MCF 10A (cell line): ENCODE results near the gene URM1. TPM values are rescaled to one million over a fixed set of nuclear protein-coding genes. Genes with fewer than 3 reads are reported as not detected.
"Not testable (repeated sequence)": the region's sequence is repeated elsewhere in the genome, so short reads cannot be mapped to it uniquely, and the experiment has no call there.

ENCODE experiments used
- BruUV-seq: library from RNA; stranded (reverse); fragments of 400-500 nt; replicated peaks from 2 replicates; lab custom pipeline; 2021; lab: Mats Ljungman, UMichigan
- CTCF ChIA-PET: fragments of 300-600 bp; sonication (Branson Sonifier 250); formaldehyde crosslinking; extraction: SDS; loops from one replicate; lab custom pipeline; 2021; ENCODE audit warnings: antibody characterized with exemption, inconsistent platforms; lab: Yijun Ruan, JAX
- POLR2A ChIA-PET: fragments of 300-600, 350-650 bp; sonication (Branson Sonifier 250); formaldehyde crosslinking; extraction: SDS; loops from one replicate; lab custom pipeline; 2020; ENCODE audit warnings: antibody characterized with exemption, inconsistent platforms; lab: Yijun Ruan, JAX
- DNase-seq: peaks from one replicate; pipeline ENCODE4 v3.0.0-alpha.2; 2018; ENCODE audit not compliant: unreplicated experiment
- H3K27ac Mint-ChIP-seq: one replicate; pipeline ENCODE4 v1.8.0; 2022; ENCODE audit warnings: mild to moderate bottlenecking, low read depth, mixed read lengths; ENCODE audit not compliant: unreplicated experiment
- H3K27me3 Mint-ChIP-seq: one replicate; pipeline ENCODE4 v1.8.0; 2022; ENCODE audit warnings: mixed read lengths; ENCODE audit not compliant: insufficient read depth, unreplicated experiment
- H3K36me3 Mint-ChIP-seq: one replicate; pipeline ENCODE4 v1.8.0; 2022; ENCODE audit warnings: mild to moderate bottlenecking, moderate library complexity, mixed read lengths; ENCODE audit not compliant: insufficient read depth, unreplicated experiment
- H3K4me1 Mint-ChIP-seq: one replicate; pipeline ENCODE4 v1.8.0; 2022; ENCODE audit warnings: mixed read lengths; ENCODE audit not compliant: insufficient read depth, unreplicated experiment
- H3K4me3 Mint-ChIP-seq: one replicate; pipeline ENCODE4 v1.8.0; 2022; ENCODE audit warnings: mild to moderate bottlenecking, moderate library complexity, mixed read lengths; ENCODE audit not compliant: unreplicated experiment
- H3K9me3 Mint-ChIP-seq: one replicate; pipeline ENCODE4 v1.8.0; 2022; ENCODE audit warnings: mixed read lengths; ENCODE audit not compliant: unreplicated experiment
- intact Hi-C: fragments of 100-400 bp; cut with micrococcal nuclease; formaldehyde crosslinking; loops from 2 replicates; pipeline ENCODE4 v1.14.1; 2022
- total RNA-seq: library from RNA; stranded (reverse); gene quantifications from 2 replicates; pipeline ENCODE4 v1.2.3, GENCODE V29; 2022
- TF ChIP-seq, protein P1 (sequence below): fragments of 200-600 bp; IDR thresholded peaks from one replicate; pipeline ENCODE4 v1.8.0; 2022; ENCODE audit warnings: antibody characterized with exemption, mild to moderate bottlenecking; ENCODE audit not compliant: unreplicated experiment

The URM1 gene
- total RNA-seq, 1 experiment from 2014 or later = 56.8 TPM

DNA sequence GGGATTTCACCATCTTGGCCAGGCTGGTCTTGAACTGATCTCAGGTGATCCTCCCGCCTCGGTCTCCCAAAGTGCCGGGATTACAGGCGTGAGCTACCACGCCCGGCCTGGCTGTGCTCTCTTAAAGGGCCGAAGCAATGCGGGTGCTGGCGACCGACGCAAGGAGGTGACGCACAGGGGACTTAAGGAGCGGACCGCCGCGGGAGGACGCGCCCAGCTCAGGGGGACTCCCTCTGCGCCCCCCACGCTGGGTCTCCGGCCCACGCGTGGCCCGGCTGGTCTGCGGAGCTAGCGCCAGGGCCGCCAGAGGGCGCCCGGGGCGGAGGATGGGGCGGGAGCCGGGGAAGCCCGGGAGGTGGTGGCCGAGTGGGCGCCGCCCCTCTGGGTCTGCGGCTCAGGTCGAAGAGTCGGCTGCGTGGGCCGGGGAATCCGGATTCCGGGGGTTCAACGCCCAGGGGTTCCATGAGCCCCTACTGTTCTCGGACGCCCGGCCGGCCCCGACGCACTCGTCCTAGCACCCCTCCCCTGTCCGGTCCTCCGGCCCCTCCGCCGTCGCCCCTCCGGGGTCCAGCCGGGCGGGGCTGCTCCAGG lies 49.0 kb downstream of the URM1 start:
- ChIA-PET CTCF (interaction anchor here (0.6 to 1.6 kb wide), 20 partner anchors 9 to 1261 kb away, joined by 3 to 12 read pairs (median 3); partner anchors contain the start of genes DYNC2I2 and URM1), POLR2A (interaction anchor here (0.5 to 1.6 kb wide), 5 partner anchors 10 to 136 kb away, joined by 3 to 8 read pairs (median 3); partner anchors contain the start of genes SPTAN1 and URM1)
- H3K27ac Mint-ChIP-seq = peak overlapping the region; percentile 46
- BruUV-seq = no TSS peak
- H3K27me3 Mint-ChIP-seq = peaks cover 16% of the 10 kb centered on the region
- H3K9me3 Mint-ChIP-seq = no peaks in the 10 kb centered on the region
- intact Hi-C loops = no loop called here
- TF ChIP-seq, protein P1, sequence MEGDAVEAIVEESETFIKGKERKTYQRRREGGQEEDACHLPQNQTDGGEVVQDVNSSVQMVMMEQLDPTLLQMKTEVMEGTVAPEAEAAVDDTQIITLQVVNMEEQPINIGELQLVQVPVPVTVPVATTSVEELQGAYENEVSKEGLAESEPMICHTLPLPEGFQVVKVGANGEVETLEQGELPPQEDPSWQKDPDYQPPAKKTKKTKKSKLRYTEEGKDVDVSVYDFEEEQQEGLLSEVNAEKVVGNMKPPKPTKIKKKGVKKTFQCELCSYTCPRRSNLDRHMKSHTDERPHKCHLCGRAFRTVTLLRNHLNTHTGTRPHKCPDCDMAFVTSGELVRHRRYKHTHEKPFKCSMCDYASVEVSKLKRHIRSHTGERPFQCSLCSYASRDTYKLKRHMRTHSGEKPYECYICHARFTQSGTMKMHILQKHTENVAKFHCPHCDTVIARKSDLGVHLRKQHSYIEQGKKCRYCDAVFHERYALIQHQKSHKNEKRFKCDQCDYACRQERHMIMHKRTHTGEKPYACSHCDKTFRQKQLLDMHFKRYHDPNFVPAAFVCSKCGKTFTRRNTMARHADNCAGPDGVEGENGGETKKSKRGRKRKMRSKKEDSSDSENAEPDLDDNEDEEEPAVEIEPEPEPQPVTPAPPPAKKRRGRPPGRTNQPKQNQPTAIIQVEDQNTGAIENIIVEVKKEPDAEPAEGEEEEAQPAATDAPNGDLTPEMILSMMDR = peak; percentile 93
- H3K4me3 Mint-ChIP-seq = peak overlapping the region; percentile 66
- peaks cover 6% of the 10 kb centered on the region for H3K4me1 Mint-ChIP-seq
- peak; percentile 55 for DNase-seq
- H3K36me3 Mint-ChIP-seq = no peaks in the 10 kb centered on the region

DNA sequence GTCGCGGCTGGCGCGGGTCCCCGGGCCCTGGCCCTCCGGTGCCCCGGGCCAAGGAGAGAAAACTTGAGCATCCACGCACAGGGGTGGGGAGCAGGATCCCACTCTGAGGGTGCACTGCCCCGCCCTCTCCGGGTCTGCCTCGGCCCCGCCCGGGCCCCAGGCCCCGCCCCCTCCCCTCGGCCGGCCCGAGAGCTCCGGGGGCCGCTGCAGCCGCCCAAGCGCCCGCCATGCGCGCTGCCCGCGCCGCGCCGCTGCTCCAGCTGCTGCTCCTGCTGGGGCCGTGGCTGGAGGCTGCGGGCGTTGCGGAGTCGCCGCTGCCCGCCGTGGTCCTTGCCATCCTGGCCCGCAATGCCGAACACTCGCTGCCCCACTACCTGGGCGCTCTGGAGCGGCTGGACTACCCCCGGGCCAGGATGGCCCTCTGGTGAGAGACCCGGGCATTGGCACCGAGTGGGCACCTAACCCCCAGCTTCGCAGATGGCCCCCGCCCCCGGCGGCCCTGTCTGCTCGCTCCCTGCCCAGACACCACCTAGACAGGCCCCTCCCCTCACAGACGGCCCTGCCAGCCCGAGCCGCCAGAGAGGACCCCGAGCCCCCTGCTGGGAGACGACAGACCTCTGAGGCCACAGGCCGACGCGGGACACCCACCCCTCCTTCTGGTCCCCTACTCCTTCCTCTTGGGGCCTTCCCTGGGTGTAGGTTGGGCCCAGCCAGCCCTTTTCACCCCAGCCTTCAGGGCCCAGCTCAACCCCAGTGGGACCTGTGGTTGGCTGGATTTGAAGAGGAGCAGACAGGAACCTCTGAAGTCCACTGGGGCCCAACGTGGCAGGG lies 49.7 kb downstream of the URM1 start, which contains the start of gene CERCAM:
Gene CERCAM (plus strand): TSS at position 207 of the 831 bp plus-strand sequence. CDS start 21 bp downstream, at position 228.
- Mint-ChIP-seq H3K36me3 (no peaks in the 10 kb centered on the region), H3K9me3 (no peaks in the 10 kb centered on the region), H3K27ac (peak within 1 kb of the TSS; percentile 46), H3K27me3 (peaks cover 9% of the 10 kb centered on the region), H3K4me1 (peaks cover 6% of the 10 kb centered on the region), H3K4me3 (peak within 1 kb of the TSS; percentile 66)
- intact Hi-C loops = no loop called here
- TF ChIP-seq, protein P1 = no peak
- no TSS peak for BruUV-seq
- CTCF ChIA-PET = interaction anchor here (0.8 to 1.1 kb wide), 5 partner anchors 16 to 92 kb away, joined by 3 to 6 read pairs (median 3); partner anchors contain the start of gene URM1
- POLR2A ChIA-PET = interaction anchor here (0.5 to 1.6 kb wide), 4 partner anchors 24 to 135 kb away, joined by 3 to 8 read pairs (median 4); partner anchors contain the start of genes SPTAN1 and URM1
- no peak for DNase-seq

DNA sequence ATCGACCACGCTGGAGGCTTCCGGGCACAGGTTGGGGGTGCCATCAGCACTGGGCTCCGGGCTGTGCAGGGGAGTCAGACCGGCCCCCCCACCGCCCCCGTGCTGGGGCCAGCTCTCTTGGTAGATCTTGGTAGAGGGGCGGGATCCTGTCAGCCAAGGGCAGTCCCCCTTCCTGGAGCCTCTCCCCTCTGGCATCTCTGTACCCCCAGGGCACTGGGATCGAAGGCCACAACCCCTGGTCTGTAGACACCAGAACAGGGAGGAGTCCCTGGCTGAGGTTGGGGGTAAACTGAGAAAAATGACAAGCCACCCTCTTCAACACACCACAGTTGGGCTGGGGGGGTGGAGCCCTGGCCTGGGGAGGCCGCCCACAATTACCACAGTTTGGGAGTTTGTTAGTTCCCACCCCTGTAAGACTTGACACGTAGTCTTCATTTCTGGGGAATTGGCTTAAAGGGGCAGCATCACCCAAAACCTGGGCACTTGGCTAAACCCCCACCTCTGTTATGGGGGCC lies 50.4 kb downstream of the URM1 start:
- Mint-ChIP-seq H3K36me3 (peaks cover 6% of the 10 kb centered on the region), H3K27ac (no peak overlapping the region), H3K4me3 (peak overlapping the region; percentile 61), H3K4me1 (peaks cover 6% of the 10 kb centered on the region), H3K9me3 (no peaks in the 10 kb centered on the region), H3K27me3 (peaks cover 2% of the 10 kb centered on the region)
- intact Hi-C loops = no loop called here
- ChIA-PET POLR2A (no interaction called here), CTCF (interaction anchor here (0.7 to 0.9 kb wide), 3 partner anchors 15 to 164 kb away, joined by 3 to 4 read pairs (median 3); no protein-coding TSS in a partner anchor)
- TF ChIP-seq, protein P1 = no peak
- BruUV-seq = no TSS peak
- DNase-seq = no peak

DNA sequence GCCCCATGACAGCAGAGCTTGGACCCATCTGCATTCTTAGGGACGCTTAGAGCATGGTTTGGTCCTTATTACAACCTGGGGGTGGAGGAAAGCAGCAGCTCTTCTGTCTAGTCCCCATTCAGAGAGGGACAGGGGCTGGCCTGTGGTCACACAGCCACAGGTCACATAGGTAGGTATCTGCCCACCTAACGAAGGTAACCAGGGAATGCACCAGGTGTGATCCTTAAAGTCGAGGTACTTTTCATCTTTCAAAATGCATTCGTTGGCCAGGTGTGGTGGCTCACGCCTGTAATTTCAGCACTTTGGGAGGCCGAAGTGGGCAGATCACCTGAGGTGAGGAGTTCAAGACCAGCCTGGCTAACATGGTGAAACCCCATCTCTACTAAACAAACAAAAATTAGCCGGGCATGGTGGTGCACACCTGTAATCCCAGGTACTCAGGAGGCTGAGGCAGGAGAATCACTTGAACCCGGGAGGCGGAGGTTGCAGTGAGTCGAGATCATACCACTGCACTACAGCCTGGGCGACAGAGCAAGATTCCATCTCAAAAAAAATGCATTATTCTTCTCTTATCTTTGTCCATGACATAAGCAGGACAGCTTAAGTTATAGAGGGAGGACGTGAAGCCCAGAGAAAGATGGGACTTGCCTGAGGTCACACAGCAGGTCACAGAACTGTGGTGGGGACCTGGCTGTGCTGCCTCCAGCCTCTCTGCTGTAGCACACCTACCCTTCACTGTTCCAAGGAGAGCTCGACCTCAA lies 51.0 kb downstream of the URM1 start:
- H3K4me1 Mint-ChIP-seq, DNase-seq, H3K9me3 Mint-ChIP-seq, BruUV-seq, H3K4me3 Mint-ChIP-seq, intact Hi-C loops, H3K36me3 Mint-ChIP-seq, H3K27me3 Mint-ChIP-seq, POLR2A ChIA-PET, H3K27ac Mint-ChIP-seq: not testable (repeated sequence)
- CTCF ChIA-PET = interaction anchor here (0.7 to 0.8 kb wide), 2 partner anchors 90 to 163 kb away, joined by 3 to 4 read pairs; no protein-coding TSS in a partner anchor
